Activated T-cell treated with anti-CD3 and anti-CD28 coated beads for 24 hours (primary cell): ENCODE results near the gene GAL.
"Not testable (repeated sequence)": the region's sequence is repeated elsewhere in the genome, so short reads cannot be mapped to it uniquely, and the experiment has no call there.

Experiments used
- DNase-seq: peaks from one replicate; pipeline ENCODE4 v3.0.0-alpha.2; 2020; ENCODE audit warnings: low read depth

GAL gene, protein sequence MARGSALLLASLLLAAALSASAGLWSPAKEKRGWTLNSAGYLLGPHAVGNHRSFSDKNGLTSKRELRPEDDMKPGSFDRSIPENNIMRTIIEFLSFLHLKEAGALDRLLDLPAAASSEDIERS

DNA sequence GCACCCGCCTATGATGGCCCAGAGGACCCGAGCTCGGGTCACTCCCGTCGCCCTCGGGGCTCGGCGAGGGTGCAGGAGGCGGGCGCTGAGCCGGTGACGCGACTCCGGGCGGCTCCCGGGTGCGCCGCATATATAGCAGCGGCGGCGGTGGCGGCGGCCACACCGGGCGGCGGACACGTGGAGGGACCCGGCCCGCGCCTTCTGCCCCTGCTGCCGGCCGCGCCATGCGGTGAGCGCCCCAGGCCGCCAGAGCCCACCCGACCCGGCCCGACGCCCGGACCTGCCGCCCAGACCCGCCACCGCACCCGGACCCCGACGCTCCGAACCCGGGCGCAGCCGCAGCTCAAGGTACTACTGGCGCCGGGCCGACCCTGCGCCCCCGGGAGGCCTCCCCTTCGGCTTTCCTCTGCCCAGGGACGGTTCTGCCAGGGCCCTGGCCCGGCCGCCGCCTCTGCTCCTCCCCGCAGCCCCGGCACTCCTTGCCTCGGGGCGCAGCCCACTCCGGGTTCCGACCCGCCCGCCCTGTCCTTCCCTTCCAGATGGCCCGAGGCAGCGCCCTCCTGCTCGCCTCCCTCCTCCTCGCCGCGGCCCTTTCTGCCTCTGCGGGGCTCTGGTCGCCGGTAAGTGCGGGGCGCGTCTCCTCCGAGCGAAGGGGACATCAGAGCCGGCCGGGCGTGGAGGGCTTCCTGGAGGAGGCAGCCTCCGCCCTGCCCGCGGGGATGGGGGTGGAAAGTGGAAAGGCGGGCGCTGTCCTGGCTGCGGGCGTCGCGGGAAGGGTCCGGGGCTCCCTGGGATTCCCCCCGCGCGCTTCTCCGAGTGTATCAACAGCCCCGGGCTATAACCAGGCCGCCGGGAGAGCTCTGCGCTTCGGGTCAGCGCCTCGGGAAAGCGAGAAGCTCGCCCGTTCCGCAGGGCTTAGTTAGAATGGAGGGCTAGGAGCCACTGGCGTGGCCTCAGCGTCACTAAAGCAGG lies at the start of gene GAL:
Gene GAL, plus strand, starts transcription at position 160 of the 972 bp plus-strand sequence. Its CDS starts 380 bp downstream, at position 540.
- DNase-seq: no peak

DNA sequence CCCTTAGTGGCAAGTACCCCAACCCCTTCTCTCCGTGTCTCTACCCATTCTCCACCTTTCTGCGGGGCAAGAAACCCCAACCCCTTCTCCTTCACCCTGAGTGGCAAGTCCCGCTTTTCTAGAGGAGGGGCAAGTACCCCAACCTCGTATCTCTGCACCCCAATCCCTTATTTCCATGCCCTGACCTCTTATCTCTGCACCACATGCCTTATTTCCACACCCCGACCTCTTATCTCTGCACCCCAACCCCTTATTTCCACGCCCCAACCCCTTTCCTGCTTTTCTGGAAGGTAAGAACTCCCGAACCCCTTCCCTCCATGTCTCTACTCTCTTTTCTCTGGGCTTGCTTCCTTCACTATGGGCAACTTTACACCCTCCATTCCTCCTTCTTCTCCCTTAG lies 49.7 kb upstream of the GAL start:
- not testable (repeated sequence) for DNase-seq

DNA sequence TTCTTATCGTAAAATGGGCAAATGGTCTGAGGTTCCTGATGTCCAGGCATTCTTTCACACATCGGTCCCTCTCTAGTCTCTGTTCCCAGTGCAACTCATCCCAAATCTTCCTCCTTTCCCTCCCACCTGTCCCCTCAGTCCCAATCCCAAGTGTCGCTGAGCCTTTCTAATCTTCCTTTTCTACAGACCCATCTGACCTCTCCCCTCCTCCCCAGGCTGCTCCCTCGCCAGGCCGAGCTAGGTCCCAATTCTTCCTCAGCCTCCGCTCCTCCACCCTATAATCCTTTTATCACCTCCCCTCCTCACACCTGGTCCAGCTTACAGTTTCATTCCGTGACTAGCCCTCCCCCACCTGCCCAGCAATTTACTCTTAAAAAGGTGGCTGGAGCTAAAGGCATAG lies 49.2 kb upstream of the GAL start:
- DNase-seq: not testable (repeated sequence)

DNA sequence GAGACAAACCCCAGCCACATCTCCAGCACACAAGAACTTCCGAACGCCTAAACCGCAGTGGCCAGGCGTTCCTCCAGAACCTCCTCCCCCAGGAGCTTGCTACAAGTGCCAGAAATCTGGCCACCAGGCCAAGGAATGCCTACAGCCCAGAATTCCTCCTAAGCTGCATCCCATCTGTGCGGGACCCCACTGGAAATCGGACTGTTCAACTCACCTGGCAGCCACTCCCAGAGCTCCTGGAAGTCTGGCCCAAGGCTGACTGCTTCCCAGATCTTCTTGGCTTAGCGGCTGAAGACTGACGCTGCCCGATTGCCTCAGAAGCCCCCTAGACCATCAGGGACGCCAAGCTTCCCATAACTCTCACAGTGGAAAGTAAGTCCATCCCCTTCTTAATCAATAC lies 48.5 kb upstream of the GAL start:
- DNase-seq: not testable (repeated sequence)

DNA sequence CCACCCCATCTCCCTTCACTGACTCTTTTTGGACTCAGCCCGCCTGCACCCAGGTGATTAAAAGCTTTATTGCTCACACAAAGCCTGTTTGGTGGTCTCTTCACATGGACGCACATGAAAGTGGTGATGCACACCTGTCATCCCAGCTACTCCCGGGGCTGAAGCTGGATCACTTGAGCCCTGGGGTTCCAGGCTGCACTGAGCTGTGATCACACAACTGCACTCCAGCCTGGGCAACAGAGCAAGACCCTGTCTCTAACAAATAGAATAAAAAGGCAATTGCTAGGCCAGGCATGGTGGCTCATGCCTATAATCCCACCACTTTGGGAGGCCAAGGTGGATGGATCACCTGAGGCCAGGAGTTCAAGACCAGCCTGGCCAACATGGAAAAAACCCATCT lies 45.0 kb upstream of the GAL start:
- not testable (repeated sequence) for DNase-seq

DNA sequence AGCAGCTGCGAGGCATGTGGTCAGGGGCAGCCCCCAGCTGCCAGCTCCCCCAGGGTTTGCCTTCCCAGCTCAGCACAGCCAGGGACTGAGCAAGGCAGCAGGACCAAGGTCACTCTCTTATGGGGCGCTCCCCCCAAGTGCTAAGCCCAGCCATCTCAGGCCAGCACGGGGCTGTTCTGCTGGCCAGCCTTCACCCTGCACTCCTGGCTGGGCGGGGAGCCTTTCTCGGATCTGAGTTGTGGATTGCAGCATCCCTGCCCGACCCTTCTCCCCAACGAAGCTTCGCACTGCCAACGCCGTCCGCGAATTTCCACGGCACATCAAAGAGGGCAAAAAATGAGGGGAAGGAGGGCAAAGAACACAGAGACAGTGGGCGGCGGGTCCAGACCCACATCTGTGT lies 42.5 kb upstream of the GAL start:
- no peak for DNase-seq

DNA sequence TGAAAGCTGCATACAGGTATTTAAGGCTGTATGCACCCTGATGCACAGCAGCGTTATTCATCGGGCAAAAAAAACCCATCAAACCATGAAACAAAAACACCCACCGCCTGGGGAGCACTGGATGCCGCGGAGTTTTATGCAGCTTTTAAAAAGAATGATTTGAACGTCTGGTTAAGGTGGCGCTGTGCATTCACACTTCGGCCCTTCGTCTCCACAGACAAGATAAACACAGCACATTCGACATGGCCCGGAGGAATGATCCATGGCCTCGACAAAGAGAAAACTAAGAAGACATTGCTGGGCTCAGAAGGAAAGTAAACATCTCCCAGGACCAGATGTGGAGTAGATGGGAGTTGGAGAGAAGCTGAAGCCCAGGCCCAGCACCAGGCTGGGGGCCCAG lies 40.8 kb upstream of the GAL start:
- DNase-seq: no peak

DNA sequence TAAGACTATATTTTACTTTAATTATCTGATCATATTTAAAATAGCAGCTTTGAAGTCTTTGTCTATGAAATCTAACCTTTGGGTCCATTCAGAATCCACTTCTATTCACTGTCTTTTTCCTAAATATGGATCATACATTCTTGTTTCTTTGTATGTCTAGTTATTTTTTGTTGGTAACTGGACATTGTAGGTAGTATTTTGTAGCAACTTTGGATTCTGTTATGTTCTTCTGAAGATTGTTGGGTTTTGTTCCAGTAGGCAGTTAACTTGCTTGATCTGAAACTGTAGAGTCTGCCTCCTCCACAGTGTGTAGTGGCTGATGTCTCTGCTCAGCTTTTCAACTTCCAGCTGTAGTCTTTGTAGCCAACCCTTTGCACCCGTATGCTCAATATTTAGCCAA lies 37.5 kb upstream of the GAL start:
- no peak for DNase-seq

DNA sequence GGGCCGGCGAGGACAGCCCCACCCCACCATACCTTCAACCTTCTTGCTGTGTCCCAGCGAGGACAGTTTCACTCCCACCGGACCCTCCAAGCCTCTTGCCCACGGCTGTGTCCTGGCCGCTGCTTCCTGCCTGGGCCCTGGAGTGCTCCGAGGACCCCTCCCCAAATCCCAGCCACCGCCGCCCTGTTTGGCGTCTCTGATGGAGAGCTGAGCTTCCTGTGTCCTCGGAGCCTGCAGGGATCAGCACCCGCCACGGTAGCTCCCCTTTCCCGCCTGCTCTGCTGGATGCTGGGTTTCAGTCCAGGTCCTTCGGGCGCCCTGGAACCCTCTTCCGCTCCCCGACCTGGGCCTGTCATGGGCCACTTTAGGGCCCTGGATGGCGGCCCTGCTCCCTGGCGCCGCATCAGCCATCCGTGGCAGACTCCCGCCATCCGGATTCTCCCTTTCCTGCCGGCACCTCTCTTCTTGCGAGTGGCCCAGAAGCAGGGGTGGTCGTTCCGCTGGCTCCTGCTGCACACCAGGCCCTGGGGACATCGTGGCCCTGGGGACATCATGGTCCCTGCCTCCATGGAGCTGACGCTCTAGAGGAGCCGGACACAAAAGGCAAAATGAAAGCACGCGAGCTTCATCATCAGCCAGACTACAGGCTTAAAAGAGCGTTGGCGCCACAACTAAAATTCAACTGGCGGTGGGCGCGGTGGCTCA lies 34.3 kb upstream of the GAL start:
- DNase-seq: no peak

DNA sequence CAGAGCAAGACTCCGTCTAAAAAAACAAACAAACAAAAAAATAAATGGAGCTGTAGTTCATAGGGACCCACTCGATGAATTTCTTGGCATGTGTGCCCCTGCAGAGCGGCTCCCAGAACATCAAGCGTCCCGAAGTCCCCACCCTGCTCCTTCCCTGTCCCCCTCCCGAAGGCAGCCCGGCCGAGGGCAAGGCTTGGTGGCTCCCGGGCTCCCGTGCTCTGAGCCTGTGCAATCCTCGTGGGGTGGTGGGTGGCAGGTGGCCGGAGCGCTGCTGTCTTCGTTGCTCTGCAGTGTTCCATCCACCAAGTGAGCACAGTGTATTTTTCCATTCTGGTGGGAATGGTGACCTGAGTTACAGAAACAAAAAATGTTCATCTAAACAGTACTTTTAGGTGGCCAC lies 33.5 kb upstream of the GAL start:
- DNase-seq: no peak

DNA sequence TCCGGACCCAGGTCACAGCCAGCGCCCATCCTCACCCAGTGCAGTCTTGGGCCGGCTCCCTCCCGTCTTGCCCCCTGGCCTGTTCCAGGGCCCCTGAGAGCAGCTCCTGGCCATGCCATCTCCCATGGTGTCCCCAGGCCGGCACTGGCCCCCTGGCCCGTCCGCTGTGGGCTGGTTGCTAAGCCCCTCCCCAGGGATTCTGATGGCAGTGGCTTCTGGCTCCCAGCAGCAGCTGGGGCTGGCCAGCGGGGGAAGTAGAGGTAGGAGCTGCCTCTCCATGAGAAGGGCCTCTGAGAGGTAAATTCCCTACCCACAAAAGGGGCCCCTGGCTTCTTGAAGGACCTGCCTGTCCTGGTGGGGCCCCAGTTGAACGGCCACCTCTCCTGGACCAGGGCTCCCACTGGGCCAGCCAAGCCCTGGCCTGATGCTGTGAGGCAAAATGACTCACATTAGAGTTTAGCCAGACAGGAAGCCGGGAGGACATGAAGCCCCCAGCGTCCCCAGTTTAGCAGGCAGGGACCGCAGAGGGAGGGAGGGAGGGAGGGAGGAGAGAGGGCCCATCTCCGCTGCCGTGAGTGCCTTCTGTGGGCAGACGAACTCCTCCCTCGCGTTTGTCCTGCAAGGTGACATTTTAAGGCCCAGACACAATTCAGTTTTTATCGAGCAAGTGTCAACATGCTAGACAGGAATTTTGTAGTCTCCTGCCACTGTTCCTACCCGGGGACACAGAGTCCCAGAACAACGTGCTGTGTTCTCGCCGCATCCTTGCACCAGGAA lies 32.9 kb upstream of the GAL start:
- DNase-seq: no peak

DNA sequence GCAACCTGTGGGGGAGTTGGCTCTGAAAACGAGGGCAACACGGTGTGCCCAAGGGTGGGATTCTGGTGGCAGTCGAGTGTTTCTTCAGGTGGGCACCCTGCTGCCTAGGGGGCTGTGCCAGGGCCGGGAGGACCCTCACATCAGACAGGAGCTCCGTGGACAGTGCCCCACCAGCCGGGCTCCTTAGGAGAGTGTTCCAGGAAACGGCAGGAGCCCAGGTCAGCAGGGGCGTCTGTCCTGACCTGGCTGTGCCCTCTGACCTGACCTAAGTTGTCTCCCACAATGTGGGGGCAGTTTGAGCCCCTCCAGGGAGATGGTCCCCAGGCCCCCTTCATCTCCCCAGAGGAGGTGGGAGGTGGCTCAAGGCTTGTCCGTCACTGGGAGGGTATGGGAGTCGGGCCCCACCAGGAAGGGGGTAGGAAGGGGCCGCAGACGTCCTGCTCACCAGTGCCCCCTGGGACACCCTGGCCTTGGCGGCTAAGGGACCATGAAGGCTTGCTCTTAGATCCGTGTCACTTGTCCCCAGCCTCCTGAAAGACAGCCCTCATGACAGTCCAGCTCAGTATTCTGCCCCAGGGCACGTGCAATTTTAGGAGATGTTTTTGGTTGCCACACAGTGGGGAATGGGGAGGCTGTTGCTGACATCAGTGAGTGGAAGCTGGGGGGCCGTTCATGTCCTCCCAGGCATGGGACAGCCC lies 32.2 kb upstream of the GAL start:
- DNase-seq: no peak

DNA sequence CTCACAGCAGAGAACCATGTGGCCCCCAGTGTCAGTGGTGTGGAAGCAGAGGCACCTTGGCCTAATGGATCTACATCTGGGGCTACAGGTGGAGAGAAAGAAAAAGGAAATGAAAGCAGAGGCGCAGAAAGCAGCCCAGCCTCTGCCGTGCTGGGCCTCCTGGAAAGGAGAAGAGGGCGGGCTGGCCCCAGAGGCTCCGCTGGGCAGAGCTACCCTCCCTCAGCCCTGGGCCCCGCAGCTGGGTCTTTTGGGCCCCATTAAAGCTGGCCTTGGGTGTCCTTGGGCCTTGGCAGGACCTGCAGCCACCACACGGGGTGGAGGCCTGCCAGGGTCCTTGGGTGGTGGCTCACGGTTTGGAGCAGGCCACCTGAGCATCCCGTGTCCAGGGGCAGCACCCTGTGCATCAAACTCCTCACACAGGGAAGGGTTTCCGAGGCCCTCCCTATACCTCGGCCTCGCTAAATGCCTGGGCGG lies 31.6 kb upstream of the GAL start:
- no peak for DNase-seq

DNA sequence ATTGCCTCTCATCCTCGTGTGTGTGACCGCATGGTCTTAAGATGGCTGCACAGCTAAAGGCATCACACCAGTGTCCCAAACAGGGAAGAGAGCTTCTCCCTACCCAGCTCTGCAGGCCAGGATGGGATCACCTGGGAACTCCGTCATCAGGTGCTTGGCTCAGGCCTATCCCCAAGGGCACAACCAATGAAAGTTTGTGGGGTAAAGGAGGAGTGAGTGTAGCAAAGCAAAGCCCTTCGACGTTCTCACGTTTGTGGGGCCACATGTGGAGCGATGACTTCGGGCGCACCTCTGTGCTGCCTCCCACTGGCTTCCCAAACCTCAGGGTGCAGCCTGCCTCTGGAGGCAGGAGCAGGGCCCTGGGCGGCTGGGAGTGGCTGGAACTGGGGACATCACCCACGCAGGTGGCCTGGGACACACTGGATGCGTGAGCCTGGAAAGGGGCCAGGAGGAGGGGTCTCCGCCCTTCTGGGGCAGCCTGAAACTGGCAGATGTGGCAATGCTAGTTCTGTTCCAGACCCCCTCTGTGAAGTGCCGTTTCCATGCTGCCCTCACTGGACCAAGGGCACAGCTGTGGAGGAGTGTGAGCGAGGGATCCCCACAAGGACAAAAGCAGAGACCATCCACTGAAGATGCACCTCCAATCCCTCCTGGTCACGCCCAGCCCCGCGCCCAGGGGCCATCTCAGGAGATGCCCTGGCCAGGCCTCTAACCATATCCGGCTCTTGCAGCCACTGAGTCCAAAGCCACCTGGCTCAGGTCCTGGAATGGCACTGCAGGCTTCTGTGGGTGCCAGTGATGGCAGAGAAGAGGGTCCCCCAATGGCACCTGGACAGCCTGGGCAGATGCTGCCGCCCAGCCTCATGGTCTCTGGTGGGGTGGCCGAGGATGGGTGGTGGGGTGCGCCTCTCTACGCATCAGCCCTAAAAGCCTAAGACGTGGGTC lies 30.6 kb upstream of the GAL start:
- no peak for DNase-seq

DNA sequence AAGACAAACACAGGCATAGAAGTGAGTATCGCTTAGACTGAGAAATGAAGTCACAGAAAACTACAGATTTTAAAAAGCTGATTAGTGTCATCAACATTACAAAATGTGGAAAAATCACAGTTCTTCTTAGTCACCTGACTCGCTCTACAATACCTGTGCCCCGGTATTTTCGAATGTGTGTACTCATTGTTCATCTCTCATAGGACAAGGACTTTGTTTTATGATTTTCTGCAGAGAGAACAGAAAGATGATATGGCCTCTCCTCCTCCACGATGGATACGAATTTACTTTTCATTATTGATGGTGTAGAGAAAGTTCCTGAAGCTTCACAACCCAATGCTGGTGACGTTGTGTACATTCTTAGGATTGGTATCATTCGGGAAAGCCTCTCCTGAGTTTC lies 29.4 kb upstream of the GAL start:
- no peak for DNase-seq

DNA sequence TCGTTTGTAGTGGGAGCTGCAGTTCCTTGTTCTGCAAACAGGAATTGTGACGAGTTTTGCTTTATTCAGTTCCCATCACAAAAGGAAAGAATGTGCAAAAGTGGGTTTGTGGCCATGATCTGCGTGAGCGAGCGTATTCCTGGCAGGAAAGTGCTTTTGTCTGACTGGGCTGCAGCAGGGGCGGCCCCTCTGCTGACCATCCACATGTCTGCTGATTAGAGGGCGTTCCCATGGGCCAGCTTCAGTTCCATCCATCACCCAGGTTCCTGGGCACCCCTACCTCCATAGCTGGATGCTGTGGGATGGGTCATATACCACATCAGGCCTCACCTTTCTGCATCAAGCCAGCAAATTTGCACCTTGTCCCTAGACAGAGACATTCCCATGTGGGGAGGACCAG lies 28.9 kb upstream of the GAL start:
- no peak for DNase-seq

DNA sequence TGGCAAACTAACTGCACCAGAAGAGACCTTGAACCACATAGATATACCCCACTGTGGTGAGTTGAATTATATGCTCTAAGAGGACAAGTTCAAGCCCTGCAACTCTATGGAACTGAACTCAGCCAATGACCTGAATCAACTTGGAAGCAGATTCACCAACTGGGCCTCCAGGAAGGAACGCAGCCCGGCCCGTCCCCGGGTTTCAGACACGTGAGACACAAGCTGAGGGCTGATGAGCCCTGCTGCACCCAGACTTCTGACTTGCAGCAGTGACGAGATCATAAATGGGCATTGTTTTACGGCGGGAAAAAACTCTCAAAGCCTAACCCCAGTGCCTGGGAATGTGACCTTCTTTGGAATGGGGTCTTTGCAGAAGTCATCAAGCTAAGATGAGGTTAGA lies 28.5 kb upstream of the GAL start:
- DNase-seq: no peak

DNA sequence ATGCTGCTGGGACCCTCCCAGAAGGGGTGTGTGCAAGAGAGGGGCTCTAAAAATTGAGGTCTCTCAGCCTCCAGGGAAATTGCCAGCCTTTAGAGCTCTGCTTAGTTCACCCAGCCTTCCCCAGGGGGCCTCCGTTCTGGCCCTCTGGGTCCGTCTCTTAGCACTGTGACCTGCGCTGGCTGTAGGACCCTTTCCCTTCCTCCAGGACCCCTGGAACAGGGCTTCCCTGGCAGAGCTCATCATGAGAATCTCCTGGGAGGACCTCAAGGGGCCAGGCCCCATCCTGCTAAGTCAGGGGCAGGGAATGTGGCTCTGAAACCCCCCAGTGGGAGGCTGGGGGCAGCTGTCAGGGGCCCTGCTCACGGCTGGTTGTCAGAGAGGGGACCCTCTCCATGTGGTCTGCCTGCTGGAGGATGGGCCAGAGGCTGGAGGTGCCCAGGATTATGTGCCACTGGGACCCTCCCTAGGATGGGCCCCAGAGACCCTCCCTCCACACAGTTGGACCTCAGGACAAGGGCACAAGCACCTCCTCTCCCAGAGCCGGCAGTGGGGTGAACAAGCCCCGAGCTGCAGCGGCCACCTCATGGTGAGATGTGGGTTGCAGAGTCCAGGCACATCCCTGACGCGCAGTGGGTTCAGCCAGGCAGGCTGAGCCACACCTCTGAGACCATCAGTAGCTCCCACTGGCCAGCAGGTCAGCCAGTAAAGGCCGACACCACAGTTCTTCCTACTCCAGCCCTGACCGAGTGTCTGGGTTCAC lies 27.1 kb upstream of the GAL start:
- no peak for DNase-seq

DNA sequence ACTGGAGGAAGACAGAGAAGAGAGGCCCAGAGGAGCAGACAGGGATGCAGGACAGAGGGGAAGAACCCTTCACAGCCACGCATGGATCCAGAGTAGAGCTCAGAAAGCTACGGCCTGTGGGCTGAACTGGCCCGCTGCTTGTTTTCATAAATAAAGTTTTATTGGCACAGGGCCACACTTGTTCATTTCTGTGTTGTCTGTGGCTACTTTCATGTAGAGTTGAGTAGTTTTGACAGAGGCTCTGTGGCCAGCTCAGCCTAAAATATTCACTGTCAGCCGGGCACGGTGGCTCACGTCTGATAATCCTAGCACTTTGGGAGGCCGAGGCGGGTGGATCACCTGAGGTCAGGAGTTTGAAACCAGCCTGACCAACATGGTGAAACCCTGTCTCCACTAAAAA lies 26.2 kb upstream of the GAL start:
- no peak for DNase-seq

DNA sequence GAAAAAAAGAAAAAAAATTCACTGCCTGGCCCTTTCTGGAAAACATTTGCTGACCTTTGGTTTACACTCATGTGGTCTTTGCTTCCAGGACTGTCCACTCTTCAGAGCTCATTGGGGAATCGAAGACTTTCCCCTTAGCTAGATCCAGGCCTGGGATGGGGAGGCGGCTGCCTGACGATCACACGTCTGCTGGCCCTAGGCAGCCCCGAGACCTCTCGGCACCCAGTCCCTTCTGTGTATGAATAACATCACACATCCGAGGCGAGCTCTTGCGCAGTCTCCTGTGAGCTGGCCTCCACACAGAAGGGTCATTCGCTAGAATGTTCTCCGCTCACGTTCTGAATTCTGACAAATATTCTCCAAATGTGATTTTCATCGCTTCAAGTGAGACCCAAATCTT lies 25.7 kb upstream of the GAL start:
- DNase-seq: no peak
